ENCODE data around the gene POTEG. TPM values are rescaled to one million over a fixed set of nuclear protein-coding genes. Genes with fewer than 3 reads are reported as not detected.
"Not testable (repeated sequence)": the region's sequence is repeated elsewhere in the genome, so short reads cannot be mapped to it uniquely, and the experiment has no call there.

The POTEG gene
- polyA plus RNA-seq (2013, experiment 1 of 2), result not detected
- polyA plus RNA-seq (2013, experiment 2 of 2), result not detected

- H3K27ac ChIP-seq (replicated peaks; ENCODE audit: low read length); H3K4me3 ChIP-seq (ENCODE audit: low read length in 2 of 2); H3K36me3 ChIP-seq (replicated peaks in 1 of 2; ENCODE audit: control insufficient read depth in 2 of 2, insufficient read depth in 2 of 2, low read length in 2 of 2); H3K4ac ChIP-seq (ENCODE audit: low read length); H2BK120ac ChIP-seq (ENCODE audit: low read depth, low read length); H3K79me1 ChIP-seq (ENCODE audit: low read depth, low read length); H2BK5ac ChIP-seq (ENCODE audit: low read length); H3K4me2 ChIP-seq (ENCODE audit: insufficient read depth, low read length, poor library complexity, severe bottlenecking); H4K91ac ChIP-seq (ENCODE audit: low read depth, low read length, poor library complexity); H3K23ac ChIP-seq (ENCODE audit: low read depth, low read length, poor library complexity); H3K4me1 ChIP-seq (ENCODE audit: control insufficient read depth in 2 of 2, insufficient read depth in 1 of 2, low read depth in 1 of 2, low read length in 2 of 2); H3K18ac ChIP-seq (ENCODE audit: low read length); H2AK5ac ChIP-seq (ENCODE audit: low read depth, low read length); H2AFZ ChIP-seq (ENCODE audit: low read length); H3K9me3 ChIP-seq (replicated peaks in 1 of 2; ENCODE audit: control insufficient read depth in 2 of 2, insufficient read depth in 1 of 2, low read depth in 1 of 2, low read length in 2 of 2); H4K8ac ChIP-seq (ENCODE audit: low read depth, low read length); DNase-seq (ENCODE audit: low spot score); H2BK12ac ChIP-seq (ENCODE audit: low read length); H3K9ac ChIP-seq (ENCODE audit: low read depth, low read length, poor library complexity); H3K14ac ChIP-seq (ENCODE audit: low read length); H3K27me3 ChIP-seq (ENCODE audit: control insufficient read depth in 3 of 3, insufficient read depth in 3 of 3, low read depth in 1 of 3, low read length in 3 of 3); H2BK15ac ChIP-seq (ENCODE audit: low read length): not testable (repeated sequence)
- no CpG with 5 or more reads among the region's 12 CpGs for WGBS, 2 donors (ENCODE audit: extremely low coverage in 2 of 2, insufficient read length in 2 of 2, insufficient replicate concordance in 1 of 2)
Measured at GRCh38 chr14:19434241-19434640, at the start of gene POTEG. POTEG (minus strand) TSS chr14:19434341; CDS start chr14:19434289, 52 bp downstream.

- H3K18ac ChIP-seq (ENCODE audit: low read length); H3K4me1 ChIP-seq (ENCODE audit: control insufficient read depth in 2 of 2, insufficient read depth in 1 of 2, low read depth in 1 of 2, low read length in 2 of 2); H3K79me1 ChIP-seq (ENCODE audit: low read depth, low read length); H3K36me3 ChIP-seq (replicated peaks in 1 of 2; ENCODE audit: control insufficient read depth in 2 of 2, insufficient read depth in 2 of 2, low read length in 2 of 2); H3K27me3 ChIP-seq (ENCODE audit: control insufficient read depth in 3 of 3, insufficient read depth in 3 of 3, low read depth in 1 of 3, low read length in 3 of 3); H3K4me3 ChIP-seq (ENCODE audit: low read length in 2 of 2); H4K91ac ChIP-seq (ENCODE audit: low read depth, low read length, poor library complexity); H3K4ac ChIP-seq (ENCODE audit: low read length); H3K27ac ChIP-seq (replicated peaks; ENCODE audit: low read length); H4K8ac ChIP-seq (ENCODE audit: low read depth, low read length); H2AK5ac ChIP-seq (ENCODE audit: low read depth, low read length); H3K14ac ChIP-seq (ENCODE audit: low read length); H2BK15ac ChIP-seq (ENCODE audit: low read length); H3K9ac ChIP-seq (ENCODE audit: low read depth, low read length, poor library complexity); H3K23ac ChIP-seq (ENCODE audit: low read depth, low read length, poor library complexity); H2BK120ac ChIP-seq (ENCODE audit: low read depth, low read length); H2BK5ac ChIP-seq (ENCODE audit: low read length); H3K4me2 ChIP-seq (ENCODE audit: insufficient read depth, low read length, poor library complexity, severe bottlenecking); DNase-seq (ENCODE audit: low spot score); H2BK12ac ChIP-seq (ENCODE audit: low read length); H3K9me3 ChIP-seq (replicated peaks in 1 of 2; ENCODE audit: control insufficient read depth in 2 of 2, insufficient read depth in 1 of 2, low read depth in 1 of 2, low read length in 2 of 2); H2AFZ ChIP-seq (ENCODE audit: low read length): not testable (repeated sequence)
- 100% methylated on average over 2 of the region's 16 CpGs; no CpG with 5 or more reads in 1 of the 2 donors for WGBS, 2 donors (ENCODE audit: extremely low coverage in 2 of 2, insufficient read length in 2 of 2, insufficient replicate concordance in 1 of 2)
Measured at GRCh38 chr14:19482093-19482492, 48.0 kb upstream of the POTEG start.

- H2BK5ac ChIP-seq (ENCODE audit: low read length); H3K4me1 ChIP-seq (ENCODE audit: control insufficient read depth in 2 of 2, insufficient read depth in 1 of 2, low read depth in 1 of 2, low read length in 2 of 2); H3K4me2 ChIP-seq (ENCODE audit: insufficient read depth, low read length, poor library complexity, severe bottlenecking); H3K9ac ChIP-seq (ENCODE audit: low read depth, low read length, poor library complexity); H4K8ac ChIP-seq (ENCODE audit: low read depth, low read length); H3K9me3 ChIP-seq (replicated peaks in 1 of 2; ENCODE audit: control insufficient read depth in 2 of 2, insufficient read depth in 1 of 2, low read depth in 1 of 2, low read length in 2 of 2); H2BK15ac ChIP-seq (ENCODE audit: low read length); H3K14ac ChIP-seq (ENCODE audit: low read length); H2AFZ ChIP-seq (ENCODE audit: low read length); H4K91ac ChIP-seq (ENCODE audit: low read depth, low read length, poor library complexity); DNase-seq (ENCODE audit: low spot score); H2BK120ac ChIP-seq (ENCODE audit: low read depth, low read length); H2AK5ac ChIP-seq (ENCODE audit: low read depth, low read length); H3K79me1 ChIP-seq (ENCODE audit: low read depth, low read length); H2BK12ac ChIP-seq (ENCODE audit: low read length); H3K27ac ChIP-seq (replicated peaks; ENCODE audit: low read length); H3K36me3 ChIP-seq (replicated peaks in 1 of 2; ENCODE audit: control insufficient read depth in 2 of 2, insufficient read depth in 2 of 2, low read length in 2 of 2); H3K23ac ChIP-seq (ENCODE audit: low read depth, low read length, poor library complexity); H3K4ac ChIP-seq (ENCODE audit: low read length); H3K4me3 ChIP-seq (ENCODE audit: low read length in 2 of 2); H3K18ac ChIP-seq (ENCODE audit: low read length); H3K27me3 ChIP-seq (ENCODE audit: control insufficient read depth in 3 of 3, insufficient read depth in 3 of 3, low read depth in 1 of 3, low read length in 3 of 3): not testable (repeated sequence)
- no CpG with 5 or more reads among the region's 16 CpGs for WGBS, 2 donors (ENCODE audit: extremely low coverage in 2 of 2, insufficient read length in 2 of 2, insufficient replicate concordance in 1 of 2)
Measured at GRCh38 chr14:19481421-19481820, 47.3 kb upstream of the POTEG start.

- H4K91ac ChIP-seq (ENCODE audit: low read depth, low read length, poor library complexity); H3K9ac ChIP-seq (ENCODE audit: low read depth, low read length, poor library complexity); H2BK15ac ChIP-seq (ENCODE audit: low read length); H2BK12ac ChIP-seq (ENCODE audit: low read length); H3K36me3 ChIP-seq (replicated peaks in 1 of 2; ENCODE audit: control insufficient read depth in 2 of 2, insufficient read depth in 2 of 2, low read length in 2 of 2); H3K14ac ChIP-seq (ENCODE audit: low read length); H3K4me2 ChIP-seq (ENCODE audit: insufficient read depth, low read length, poor library complexity, severe bottlenecking); H2BK5ac ChIP-seq (ENCODE audit: low read length); H3K79me1 ChIP-seq (ENCODE audit: low read depth, low read length); H3K4ac ChIP-seq (ENCODE audit: low read length); H3K27me3 ChIP-seq (ENCODE audit: control insufficient read depth in 3 of 3, insufficient read depth in 3 of 3, low read depth in 1 of 3, low read length in 3 of 3); H3K4me1 ChIP-seq (ENCODE audit: control insufficient read depth in 2 of 2, insufficient read depth in 1 of 2, low read depth in 1 of 2, low read length in 2 of 2); H3K4me3 ChIP-seq (ENCODE audit: low read length in 2 of 2); H3K23ac ChIP-seq (ENCODE audit: low read depth, low read length, poor library complexity); H2AK5ac ChIP-seq (ENCODE audit: low read depth, low read length); DNase-seq (ENCODE audit: low spot score); H3K9me3 ChIP-seq (replicated peaks in 1 of 2; ENCODE audit: control insufficient read depth in 2 of 2, insufficient read depth in 1 of 2, low read depth in 1 of 2, low read length in 2 of 2); H3K27ac ChIP-seq (replicated peaks; ENCODE audit: low read length); H3K18ac ChIP-seq (ENCODE audit: low read length); H2BK120ac ChIP-seq (ENCODE audit: low read depth, low read length); H4K8ac ChIP-seq (ENCODE audit: low read depth, low read length); H2AFZ ChIP-seq (ENCODE audit: low read length): not testable (repeated sequence)
- no CpG with 5 or more reads among the region's 5 CpGs for WGBS, 2 donors (ENCODE audit: extremely low coverage in 2 of 2, insufficient read length in 2 of 2, insufficient replicate concordance in 1 of 2)
Measured at GRCh38 chr14:19480491-19480890, 46.4 kb upstream of the POTEG start.

Data from neuronal stem cell (in vitro differentiated cells).